Coronary artery (tissue), 2 donors: ENCODE data around the gene STON2.

Source experiments
- DNase-seq: peaks from one replicate; pipeline ENCODE4 v3.0.0-alpha.2; 2017; ENCODE audit warnings: low spot score
- H3K27ac ChIP-seq, 2 donors: fragments of 200-600 bp; sonication (generic); one replicate each; pipeline ENCODE4 v1.5.1; 2016 to 2019
- H3K4me3 ChIP-seq: fragments of 200-600 bp; sonication (generic); 2 replicates; pipeline ENCODE4 v1.5.1; 2016; ENCODE audit warnings: mild to moderate bottlenecking, moderate library complexity
- TF ChIP-seq, protein P1 (sequence below): fragments of 200-600 bp; sonication (generic); IDR thresholded peaks from one replicate; pipeline ENCODE4 v1.5.1; 2019; ENCODE audit warnings: antibody characterized with exemption

STON2 gene

DNA sequence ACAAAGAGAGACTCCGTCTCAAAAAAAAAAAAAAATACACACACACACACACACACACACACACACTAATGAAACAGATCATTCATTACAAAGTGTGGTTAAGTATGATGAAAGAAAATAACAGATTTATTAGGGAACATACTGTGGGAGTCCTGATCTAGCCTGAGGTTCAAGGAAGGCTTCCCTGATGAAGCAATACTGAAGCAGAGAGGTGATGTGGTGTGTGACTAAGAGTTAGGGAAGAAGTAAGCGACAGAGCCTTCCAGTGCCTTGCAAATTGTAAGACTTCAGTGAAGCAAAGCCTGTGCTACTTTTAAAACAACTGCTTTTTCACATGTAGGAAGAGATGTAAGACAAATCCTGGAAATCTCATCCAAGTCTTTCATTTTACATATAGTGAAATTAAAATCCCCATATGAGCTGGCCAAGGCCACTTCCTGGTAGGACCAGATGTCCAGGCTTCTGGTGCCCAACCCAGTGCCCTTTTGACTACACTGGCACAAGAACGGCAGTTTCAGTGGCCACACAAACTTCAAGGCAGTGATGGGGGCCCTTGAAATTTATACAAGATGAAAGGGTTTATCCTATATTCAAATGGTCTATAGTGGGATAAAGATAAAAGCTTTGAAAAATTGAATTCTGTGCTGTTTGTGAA, 86.2 kb downstream of the STON2 start:
- Histone ChIP-seq H3K4me3 (no peak overlapping the region), H3K27ac (no peak overlapping the region)
- TF ChIP-seq, protein P1, sequence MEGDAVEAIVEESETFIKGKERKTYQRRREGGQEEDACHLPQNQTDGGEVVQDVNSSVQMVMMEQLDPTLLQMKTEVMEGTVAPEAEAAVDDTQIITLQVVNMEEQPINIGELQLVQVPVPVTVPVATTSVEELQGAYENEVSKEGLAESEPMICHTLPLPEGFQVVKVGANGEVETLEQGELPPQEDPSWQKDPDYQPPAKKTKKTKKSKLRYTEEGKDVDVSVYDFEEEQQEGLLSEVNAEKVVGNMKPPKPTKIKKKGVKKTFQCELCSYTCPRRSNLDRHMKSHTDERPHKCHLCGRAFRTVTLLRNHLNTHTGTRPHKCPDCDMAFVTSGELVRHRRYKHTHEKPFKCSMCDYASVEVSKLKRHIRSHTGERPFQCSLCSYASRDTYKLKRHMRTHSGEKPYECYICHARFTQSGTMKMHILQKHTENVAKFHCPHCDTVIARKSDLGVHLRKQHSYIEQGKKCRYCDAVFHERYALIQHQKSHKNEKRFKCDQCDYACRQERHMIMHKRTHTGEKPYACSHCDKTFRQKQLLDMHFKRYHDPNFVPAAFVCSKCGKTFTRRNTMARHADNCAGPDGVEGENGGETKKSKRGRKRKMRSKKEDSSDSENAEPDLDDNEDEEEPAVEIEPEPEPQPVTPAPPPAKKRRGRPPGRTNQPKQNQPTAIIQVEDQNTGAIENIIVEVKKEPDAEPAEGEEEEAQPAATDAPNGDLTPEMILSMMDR = no peak
- DNase-seq = no peak

DNA sequence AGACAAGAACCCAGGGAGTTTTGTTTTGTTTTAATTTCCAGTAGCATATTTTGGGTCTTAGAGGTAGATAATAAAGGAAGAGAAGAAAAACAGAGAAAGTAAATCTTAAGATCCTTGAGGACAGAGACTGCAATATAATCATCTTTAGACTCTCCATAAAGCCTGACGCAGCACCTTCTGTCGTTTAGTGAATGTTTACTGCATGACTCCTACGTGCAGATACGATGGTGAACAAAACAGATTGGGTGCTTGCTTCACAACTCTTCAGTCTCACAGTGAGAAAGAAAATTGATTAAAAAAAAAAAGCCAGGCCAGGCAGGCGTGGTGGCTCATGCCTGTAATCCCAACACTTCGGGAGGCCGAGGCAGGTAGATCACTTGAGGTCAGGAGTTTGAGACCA, 86.9 kb downstream of the STON2 start:
- Histone ChIP-seq H3K4me3 (no peak overlapping the region), H3K27ac (no peak overlapping the region)
- TF ChIP-seq, protein P1 = no peak
- no peak for DNase-seq

DNA sequence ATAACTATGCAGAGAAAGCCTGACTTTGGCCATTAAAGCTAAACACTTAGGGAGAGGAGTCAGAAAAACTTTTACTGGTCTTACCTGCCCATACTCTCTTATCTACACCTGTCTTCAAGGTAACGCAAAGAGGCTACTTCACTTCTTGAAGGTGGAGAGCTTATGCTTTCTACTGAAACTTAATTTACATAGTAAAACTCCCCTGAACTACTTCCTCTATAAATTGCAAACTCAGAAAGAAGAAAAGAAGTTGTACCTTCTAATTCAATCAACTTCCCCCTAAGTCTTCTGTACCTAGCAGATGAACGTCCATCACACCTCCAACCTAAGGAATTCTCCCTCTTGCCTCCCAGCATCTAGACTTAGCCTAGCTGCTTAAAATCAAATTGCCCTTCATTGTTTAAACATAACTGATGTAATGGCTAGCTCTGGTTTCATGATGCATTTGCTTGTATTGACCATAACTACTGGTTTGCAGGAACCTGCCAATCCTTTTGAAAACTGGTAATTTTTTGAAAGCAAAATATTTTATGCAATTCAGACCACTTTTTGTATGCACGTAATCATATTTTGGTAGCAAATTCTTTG, 87.7 kb downstream of the STON2 start:
- H3K27ac ChIP-seq = no peak overlapping the region
- TF ChIP-seq, protein P1 = no peak
- no peak for DNase-seq
- H3K4me3 ChIP-seq = no peak overlapping the region

DNA sequence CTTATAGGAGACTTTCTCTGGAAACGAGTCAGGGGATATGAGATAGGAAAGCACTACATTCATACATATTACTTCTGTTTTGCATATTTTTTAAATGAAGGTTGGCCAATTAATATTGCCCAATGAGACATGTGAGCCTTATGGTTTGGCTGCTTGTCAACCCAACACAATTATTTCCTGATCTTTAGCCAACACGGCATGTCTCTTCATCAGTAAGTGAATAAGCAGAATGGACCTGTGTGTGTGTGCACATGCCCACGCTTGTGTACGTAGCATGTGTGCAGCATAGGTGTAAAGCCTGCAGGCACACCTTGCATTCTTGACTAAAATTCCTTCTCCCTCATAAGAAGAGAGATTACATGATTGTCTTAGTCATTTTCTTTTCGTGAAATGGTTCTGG, 88.3 kb downstream of the STON2 start:
- DNase-seq = no peak
- TF ChIP-seq, protein P1 = no peak
- no peak overlapping the region for H3K4me3 ChIP-seq
- no peak overlapping the region for H3K27ac ChIP-seq

DNA sequence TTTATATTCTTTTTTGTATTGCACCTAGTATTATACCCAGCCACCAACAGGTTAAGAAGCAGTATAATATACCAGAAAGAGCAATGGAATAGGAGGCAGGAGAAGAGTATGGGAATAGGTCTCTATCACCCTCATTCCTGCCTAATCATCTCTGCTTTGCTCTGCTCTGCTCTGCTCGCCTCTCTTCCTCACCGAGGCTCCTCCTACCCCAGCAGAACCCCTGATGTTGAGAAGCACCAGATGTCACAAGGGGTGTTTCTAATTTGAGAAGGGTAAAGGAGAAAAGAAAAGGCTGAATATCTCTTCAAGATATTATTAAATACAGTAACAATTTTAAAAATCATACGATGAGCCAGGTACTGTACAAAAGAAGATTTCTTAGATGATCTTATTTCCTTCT, 89.0 kb downstream of the STON2 start:
- no peak for DNase-seq
- TF ChIP-seq, protein P1 = no peak

DNA sequence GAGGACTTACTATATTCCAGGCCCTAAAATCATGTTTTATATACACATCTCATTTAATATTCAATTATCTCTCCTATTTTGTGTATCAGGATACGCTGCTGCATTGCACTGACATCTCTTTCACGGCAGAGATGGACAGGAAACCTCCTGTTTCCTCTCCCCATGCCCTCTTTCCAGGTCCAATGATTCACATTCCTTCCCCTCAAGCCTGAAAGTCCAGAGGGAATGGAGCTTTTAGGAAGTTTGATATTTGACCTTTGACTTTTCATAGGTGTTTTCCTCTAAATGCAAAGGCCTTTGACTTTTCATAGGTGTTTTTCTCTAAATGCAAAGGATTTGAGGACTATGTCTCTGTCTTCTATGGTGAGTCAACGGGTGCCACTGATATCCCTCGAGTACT, 89.5 kb downstream of the STON2 start:
- no peak for DNase-seq
- TF ChIP-seq, protein P1 = no peak
- Histone ChIP-seq H3K4me3 (no peak overlapping the region), H3K27ac (no peak overlapping the region)

More for the DNA sequence above, 89.0 kb downstream of the STON2 start:
- no peak overlapping the region for H3K27ac ChIP-seq
- H3K4me3 ChIP-seq = no peak overlapping the region

DNA sequence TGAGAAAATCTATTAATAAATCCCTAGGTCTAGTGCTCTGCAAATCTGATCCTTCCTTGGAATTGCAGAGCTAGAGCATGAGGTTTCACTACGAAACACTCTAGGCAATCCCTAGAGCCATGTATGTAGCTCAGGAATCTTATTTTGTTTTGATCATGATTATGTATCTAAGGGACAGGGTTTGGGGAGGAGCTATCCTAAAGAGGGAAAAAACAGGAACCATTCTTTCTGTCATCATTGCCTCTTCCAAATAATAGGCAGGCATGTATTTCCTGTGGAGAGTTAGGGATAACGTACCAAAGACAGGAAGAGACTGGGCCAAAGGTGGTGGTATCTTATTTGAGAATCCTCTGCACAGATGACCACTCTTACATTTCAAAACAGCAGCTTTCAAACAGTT, 90.6 kb downstream of the STON2 start:
- TF ChIP-seq, protein P1 = no peak
- no peak overlapping the region for H3K27ac ChIP-seq
- no peak overlapping the region for H3K4me3 ChIP-seq
- DNase-seq = no peak
